ENCODE data around the gene PRKD2.
"Not testable (repeated sequence)": the region's sequence is repeated elsewhere in the genome, so short reads cannot be mapped to it uniquely, and the experiment has no call there.

Gene PRKD2

DNA sequence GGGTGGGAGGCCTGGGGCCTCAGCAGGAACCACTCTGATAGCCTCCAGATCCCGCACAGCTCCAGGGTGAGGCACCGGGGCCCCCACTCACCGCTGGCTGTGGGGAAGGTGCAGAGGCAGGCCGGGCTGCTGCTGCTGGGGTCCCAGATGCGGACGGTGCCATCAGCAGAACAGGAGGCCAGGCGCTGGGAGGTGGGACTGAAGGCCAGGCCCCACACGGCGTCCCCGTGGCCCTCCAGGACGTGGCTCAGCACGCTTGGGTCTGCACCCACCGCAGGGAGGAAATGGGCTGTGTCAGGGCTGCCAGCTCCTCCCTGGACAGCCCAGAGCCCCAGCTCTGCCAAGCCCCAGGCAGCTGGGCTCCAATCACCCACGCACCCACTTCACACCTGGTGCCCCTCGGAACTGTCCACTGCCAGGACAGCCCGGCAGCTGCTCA lies 6.1 kb upstream of the PRKD2 start:
- DNase-seq: no peak

DNA sequence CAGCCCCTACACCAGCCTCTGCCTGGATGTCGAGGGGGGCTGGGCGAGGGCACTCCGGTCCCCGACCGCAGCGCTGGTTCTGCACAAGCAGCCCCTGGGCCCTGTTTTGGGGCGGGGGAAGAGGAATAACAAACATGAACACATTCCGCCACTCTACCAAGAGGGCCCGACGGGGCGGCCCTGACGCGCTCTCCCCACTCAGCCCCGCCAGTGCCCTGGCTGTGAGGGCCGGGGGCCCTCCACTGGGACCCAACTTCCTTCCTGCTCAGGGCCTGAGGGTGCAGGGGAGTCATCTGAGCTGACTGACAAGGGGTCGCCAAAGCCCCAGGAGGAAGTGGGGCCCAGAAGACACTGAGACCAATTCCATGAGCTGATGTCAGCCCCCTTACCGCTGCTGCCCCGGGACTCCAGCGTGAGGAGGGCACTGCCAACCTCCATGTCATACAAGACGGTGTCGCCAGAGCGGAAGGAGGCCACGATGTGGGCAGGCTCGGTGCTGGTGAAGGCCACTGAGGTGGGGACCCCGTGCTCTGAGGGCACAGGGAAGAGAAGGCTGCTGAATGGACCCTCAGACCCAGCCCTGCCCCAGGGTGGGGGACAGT lies 5.6 kb upstream of the PRKD2 start:
- DNase-seq: no peak

DNA sequence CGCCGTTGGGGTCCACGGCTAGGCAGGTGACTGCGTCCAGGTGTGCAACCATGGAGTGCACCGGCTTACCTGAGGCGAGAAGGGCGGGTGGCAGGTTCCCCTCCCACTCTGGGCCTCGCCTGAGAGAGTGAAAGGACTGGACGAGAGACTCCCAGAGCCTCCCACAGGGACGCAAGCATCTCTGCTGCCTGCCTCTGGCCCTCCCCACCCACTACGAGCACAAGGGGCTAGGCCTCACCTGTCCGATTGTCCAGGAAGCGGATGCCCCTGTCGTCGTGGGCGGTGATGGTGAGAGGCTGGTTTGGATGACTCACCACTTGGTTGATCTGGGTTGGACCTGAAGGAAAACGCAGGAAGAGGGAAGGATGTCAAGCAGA lies 5.1 kb upstream of the PRKD2 start:
- no peak for DNase-seq

DNA sequence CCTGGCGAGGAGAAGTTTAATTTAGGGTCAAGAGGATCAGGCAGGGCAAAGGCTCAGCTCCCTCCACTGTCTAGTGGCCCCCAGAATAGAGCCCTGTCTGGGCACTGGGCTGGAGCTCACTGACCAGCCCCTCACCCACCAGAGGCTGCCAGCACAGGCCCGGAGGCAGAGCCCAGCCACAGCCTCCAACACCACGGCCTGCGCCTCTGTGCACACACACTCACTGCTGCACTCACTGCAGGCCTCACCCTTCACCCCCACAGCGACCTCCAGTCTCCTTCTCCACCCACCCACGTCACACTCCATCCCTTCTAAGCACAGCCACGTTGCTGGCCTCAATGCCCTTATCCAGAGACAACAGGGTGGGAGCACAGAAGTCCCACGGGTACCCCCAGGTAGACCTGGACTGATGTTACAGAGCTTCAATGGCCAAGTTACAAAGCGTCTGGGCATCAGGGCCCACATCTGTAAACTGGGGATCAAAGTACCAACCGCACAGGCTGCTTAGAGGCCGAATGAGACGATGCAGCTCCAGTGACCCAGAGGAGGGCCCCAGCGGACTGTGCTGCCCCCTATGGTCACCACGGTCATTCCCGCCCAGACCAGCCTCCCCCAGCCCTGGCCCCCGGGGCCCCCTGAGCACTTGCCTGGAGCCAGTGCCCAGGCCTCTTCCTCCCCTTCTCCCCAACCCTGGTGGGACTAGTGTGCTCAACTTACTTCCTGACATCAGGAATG lies 4.5 kb upstream of the PRKD2 start:
- DNase-seq: no peak

DNA sequence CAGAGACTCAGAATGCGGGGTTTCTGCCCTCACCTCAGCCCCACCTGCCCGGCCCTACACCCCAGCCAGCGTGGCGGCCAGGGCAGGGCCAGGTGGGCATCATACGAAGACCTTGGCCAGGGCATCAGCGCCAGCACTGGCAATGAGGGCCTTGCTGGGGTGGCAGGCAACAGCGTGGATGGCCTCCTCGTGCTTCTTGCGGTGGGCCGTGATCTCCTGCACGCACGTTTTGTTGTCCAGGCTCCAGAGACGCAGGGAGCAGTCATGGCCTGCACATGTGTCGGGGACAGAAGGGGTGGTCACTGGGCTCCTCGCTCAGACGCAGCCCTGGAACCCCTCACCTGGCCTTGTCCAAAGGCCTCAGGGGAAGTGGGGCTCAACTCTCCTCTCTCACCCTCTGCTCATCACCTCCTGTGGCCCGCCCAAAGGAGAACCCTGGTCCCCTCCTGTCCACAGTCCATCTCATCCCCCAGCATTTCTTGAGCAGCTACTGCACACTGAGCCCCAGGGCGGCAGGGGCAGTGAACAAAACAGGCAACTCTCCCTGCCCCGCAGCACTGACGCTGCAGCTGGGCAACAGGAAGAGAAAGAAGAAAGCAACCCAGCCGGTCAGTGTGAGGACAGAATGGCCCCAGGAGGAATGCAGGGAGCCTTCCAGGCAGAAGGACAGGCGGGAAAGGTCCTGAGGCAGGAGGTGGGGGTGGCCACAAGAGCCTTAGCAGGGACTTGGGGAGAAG lies 3.8 kb upstream of the PRKD2 start:
- DNase-seq: no peak

DNA sequence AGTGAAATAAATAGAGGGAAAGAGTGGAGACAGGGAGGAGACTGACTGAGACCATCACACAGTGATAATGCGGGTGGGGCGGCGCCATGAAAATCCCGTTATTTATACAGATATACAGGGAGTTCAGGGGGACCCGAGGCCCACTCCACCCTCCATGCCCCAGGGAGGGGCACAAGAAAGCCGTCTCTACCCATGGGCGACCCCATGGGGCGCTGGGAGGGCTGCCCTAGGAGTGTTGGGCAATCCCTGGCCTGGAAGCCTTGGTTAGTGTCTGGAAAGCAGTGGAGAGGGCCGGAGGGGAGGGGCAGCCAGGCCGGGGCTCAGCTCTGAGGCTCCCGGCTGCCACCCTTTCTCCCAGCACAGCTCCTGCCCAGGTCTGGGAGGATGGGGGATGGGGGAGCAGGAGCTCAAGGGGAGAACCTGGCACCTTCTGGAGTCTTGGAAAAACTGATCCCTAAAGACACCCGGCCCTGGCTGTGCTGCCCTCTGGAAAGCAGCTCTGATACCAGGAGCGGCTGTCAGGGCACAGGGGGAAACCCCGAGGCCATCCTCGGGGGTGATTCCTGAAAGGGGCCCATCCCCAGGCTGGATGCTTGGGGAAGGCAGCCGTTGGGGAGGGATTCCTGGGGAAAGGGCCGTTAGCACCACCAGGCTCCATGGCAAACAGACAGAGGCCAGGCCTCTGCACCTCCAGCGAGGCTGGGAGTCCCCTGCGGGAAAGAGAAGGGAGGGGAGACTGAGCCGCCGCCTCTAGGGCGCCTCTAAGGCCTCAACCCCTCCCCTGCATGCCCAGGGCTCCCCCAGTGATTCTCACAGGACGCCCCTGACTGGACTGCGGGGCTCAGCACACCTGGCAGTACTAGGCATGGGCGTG lies 3.0 kb upstream of the PRKD2 start:
- DNase-seq: no peak

DNA sequence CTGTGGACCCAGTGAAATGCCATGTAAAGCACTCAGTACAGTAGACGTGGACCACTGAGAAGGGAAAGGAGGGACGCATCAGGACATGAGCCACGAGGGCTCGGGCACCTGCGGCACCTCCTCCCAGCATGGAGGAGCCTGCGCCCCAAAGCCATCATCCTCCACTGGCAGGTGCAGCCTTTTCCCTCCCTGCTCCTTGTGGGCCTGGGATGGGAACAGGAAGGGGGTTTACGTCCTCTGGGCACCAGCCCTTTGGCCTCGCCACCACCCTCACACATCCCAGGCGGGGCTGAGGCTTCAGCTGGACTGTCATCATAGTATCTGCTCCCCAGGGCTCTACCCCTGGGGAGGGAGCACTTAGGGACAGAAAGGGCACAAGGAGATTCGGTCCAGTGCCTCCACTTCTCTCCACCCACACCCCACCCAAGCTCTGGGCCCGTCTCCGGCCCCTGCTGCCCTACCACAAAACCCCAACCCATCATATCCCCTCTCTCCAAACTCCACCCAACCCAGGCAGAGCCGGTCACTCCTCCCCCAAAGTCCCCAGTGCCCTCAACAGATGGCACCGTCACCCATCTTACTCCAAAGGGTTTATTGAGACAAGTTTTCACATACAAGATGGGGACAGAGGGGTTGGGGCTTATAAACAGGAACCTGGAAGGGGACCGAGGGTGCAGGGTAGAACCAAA lies 2.2 kb upstream of the PRKD2 start:
- no peak for DNase-seq

DNA sequence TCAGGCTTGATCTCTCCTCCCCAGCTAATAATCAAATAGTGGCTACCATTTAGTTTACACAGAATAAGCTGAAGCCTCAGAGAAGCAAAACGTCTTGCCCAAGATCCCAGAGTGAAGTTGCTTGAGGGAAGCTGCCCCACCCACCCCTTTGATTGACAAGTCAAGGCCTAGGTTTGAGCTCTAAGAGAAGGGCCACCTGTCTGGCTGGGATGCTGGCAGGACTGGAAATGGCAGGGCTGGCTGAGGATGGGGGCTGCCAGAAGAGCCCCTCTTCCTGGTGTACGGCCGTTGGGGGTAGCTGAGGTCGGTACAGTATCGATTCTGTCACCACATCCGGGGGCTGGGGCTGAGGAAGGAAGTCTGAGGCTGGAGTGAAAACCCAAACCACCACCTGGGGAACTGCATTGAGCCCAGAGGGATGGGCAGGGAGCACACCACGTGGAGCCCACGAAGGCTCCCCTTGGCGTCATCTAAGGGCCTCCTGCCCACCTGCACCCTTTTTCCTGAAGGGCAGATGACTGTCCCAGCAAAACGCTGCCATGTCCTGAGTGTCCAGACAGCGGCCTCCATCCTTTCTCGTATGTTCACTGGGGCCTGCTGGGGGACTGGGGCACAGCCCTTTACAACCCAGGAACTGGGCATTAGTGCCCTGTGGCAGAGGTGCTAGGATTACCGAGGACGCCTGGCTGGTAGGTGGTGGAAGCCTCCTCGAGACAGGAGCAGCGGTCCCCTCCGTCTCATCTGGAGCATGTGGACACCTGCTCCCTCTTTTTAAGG lies 1.4 kb upstream of the PRKD2 start:
- no peak for DNase-seq

DNA sequence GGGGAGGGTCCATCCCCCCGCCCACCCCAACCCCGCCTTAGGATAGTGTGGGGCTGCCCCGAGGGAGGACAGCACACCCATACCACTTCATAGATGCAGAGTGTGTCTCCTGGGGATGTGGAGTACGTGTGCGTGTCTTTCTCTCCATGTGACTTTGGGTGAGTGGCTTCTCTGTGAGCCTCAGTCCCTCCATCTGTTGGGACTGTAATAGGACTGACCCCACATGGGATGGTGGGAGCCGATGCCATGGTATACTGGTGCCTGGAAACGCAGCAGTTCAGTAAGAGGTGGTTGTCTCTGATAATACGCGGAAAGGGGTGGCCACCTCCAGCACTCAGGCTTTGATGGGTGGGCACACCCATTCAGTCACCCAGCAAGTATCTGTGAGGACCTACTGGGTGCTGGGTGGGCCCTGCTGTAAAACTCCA lies 816 bp upstream of the PRKD2 start:
- DNase-seq: no peak

DNA sequence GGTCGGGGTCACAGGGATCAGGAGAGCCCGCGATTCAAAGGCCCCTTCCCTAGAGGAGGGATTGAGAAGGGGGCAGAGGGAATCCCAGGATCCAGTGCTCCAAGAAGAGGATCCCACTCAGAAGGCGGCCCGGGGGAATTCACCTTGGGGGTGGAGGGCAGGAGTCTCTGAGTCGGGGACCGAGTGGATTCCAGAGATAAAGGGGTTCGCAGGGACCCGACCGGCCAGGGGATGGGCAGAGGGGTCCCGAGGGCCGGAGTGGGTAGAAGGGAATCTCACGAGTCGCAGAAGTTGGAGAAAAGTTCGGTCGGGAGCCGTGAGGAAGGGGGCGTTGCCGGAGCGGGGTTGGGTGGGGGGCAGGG lies 261 bp downstream of the PRKD2 start:
- DNase-seq: no peak

DNA sequence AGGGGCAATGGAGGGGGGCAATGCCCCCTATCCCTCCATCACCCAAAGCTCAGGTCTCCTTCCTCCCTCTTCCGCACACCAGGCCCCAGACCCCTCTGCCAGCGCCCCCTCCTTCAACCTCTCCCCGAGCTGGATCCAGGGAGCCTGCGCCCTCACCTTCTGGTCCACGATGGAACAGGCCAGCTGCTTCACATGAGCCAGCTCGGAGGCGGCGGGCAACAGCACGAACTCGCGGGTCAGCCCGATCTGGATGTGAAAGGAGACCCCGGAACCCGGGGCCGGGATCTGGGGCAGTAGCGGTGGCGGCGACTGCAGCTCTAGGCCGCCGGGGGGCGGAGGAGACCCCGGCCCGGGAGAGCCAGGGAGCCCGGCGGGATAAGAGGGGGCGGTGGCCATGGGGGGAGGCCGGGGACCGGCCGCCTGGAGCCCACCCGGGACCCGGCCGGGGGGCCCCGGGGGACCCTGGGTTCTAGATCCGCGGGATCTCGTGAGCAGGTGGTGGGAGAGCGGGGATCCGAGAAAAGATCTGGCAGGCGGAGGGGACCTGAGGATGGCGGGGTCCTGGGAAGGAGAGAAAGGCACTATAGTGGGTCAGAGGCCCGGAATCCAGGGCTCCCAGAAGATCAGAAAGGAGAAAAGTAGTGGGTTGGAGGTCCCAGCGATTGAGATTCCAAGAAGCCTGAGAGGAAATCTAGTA lies 791 bp downstream of the PRKD2 start:
- DNase-seq: no peak

DNA sequence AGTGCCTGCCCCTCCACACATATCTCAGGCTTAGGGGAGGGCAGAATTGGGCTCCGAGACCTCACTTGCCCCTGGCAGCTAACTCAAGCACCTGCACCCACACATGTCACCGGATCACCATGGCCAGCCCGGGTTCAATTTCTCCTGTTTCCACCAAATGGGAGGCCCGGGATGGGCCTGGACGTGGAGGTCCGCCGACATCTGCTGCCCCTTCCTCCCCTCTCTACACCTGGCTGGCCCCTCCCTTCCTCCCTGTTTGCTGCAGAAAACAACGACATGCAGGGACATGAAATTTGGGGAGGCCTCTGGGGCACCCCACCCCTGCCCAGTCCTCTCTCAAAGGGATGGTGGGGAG lies 1.3 kb downstream of the PRKD2 start:
- DNase-seq: no peak

DNA sequence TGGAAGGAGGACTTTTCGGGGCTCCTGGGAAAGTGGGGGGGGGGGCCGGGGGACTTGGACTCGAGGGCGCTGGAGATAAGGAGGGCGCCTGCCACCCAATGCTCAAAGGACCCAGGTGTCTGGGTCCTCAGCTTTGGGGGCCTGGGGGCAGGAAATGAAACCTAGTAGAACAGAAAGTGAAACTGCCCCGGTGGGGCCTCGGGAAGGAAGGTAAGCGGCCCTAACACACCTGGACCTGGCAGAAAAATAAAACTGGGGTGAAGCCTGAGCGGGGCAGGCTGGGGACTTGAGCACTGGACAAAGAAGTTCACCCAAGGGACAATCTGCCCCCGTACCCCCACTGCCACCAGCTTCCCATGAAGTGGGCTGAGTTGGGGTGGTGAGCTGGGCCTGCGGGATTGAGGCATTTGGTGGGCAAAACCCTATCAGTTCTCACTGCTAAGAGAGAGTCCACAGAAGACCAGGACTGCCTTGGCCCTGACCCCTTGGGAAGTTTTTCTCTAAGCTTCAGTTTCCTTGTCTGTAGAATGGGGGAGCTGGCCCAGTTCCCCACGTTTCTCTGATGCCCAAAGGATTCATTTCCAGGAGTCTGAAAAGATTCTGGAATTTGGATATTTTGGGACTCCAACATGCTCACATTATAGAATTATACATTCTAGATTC lies 2.3 kb downstream of the PRKD2 start:
- no peak for DNase-seq

DNA sequence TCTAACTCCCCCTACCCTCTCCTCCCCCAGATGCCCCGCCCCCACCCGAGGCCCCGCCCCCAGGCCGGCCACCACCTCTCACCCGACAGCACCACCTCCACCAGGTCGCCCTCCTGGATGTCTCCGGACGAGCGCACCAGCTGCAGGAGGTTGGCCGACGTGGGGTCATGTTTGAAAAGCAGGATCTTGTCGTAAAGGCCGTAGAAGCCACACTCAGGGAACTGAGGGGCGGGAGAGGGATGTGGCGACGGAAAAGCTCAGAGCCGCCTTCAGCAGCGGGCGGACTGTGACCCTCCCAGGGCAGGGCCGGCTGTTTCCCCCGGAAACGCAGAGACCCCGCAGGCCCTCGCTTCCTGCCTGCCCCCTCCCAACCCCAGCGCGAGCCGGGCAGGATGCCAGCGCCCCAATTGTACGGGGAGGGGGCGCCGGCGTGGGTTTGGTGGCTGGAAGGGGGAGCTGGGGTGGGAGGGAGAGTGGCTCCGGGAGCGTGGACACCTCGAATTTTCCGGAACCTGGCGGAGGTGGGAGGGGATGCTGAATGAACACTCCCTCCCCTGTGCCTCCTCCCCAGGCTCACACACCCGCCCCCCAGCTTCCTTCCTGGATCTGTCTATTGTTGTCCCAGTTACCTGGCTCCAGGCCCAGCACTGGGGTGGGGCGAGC lies 3.0 kb downstream of the PRKD2 start:
- peak; percentile 82 for DNase-seq

DNA sequence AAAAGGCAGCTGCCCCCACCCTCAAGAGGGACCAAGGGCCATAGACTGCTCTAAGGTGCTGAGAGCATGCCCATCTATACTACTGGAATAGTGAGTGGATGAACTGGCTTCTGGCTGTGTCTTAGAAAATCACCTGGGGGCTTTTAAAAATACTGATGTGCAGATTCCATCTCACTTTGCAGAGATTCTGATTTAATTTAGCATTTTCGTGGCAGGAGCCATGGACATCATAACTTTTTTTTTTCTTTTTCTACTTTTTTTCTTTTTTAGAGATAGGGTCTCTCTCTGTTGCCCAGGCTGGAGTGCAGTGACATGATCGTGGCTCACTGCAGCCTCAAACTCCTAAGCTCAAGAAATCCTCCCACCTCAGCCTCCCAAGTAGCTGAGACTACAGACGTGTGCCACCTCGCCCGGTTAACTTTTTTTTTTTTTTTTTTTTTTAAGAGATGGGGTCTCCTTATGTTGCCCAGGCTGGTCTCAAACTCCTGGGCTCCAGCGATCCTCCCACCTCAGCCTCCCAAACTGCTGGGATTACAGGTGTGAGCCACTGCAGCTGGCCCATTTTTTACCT lies 4.1 kb downstream of the PRKD2 start:
- DNase-seq: not testable (repeated sequence)

DNA sequence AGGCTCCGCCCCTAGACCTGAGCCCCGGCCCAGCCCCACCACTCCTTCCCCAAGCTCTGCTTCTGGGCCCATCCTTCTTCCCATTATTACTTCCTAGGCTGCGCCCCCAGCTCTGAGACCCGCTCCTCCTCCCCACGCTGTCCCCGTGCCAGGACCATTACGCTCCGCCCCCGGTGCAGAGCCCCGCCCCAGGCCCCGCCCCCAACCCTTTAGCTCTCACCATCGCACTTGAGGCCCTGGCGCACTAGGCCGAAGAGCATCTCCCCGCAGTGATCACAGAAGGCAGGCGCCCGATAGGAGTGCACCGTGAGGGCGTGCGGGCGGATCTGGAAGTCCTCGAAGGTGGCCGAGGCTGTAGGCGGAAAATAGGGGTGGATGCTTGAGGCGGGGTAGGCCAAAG lies 6.2 kb downstream of the PRKD2 start:
- DNase-seq: no peak

DNA sequence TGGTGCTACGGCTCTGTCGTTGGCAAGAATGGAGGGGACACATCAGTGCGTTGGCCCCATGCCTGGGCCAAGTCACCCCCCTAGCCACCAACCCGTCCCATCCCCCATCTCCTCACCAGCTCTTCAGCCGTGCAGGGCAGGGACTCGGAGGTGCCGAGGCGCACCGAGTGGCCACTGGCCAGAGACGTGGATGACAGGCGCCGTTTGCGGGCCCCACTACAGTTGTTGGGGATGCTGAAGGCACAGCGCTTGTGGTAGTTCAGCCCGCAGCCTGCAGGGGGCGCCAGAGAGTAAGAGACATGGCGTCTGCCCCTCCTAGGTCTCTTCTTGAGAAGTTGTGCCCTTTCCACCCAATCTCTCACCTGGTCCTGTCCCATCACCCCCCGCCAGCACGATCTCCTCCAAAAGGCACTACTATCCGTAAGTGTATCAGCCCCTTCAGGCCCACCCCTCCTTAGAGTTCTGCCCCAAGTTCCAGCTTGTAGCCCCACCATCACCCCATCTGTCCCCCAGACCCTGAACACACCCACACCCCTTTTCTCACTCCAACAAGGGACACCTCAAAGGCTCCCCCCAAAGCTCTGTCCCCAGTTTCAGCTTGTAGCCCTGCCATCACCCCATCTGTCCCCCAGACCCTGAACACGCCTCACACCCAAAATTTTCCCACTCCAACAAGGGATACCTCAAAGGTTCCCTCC lies 12.4 kb downstream of the PRKD2 start:
- DNase-seq: no peak

DNA sequence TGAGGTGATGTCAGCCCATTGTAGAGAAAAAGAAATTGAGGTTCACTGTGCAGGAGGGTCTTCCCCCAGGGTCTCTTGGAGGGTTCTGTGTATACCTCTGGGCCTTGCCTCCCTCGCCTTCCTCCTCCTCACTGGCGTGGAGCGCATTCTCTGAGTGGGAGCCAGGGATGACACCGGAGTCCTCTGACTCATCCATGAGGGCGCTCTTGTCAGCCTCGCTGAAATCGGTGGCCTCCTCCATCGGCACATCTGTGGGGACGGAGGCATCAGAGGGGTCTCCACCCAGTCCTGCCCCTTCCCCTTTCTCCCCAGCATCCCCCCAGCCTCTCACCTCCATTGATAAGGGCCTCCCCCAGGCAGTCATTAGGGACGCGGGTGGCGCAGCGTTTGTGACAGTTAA lies 16.2 kb downstream of the PRKD2 start:
- no peak for DNase-seq
